Activated CD4-positive, alpha-beta T cell treated with anti-CD3 and anti-CD28 coated beads, Interleukin-2, amount 50 U/mL, for 16 hours (primary cell): ENCODE measurements around the gene NKPD1.

Experiments used
- DNase-seq: peaks from one replicate; pipeline ENCODE4 v3.0.0-alpha.2; 2020

NKPD1 gene

DNA sequence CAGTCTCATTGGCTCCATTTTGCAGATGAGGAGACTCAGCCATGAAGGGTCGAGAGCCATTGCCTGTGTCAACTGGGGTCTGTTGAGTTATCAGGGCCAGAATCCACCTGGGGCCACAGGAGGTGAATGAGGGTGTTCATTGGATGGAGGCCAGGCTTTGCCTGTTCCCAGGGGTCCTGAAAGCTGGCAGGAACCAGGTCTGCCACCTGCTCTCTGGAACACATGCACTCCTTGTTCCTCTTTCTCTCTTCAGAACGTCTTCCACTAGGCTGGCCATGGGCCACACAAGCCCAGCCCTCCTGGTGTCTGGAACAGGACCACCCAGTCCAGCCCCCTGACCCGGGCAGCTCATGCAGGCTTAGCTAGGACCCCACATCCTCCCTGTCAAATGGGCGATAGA is 46.7 kb downstream of the NKPD1 start:
- no peak for DNase-seq

DNA sequence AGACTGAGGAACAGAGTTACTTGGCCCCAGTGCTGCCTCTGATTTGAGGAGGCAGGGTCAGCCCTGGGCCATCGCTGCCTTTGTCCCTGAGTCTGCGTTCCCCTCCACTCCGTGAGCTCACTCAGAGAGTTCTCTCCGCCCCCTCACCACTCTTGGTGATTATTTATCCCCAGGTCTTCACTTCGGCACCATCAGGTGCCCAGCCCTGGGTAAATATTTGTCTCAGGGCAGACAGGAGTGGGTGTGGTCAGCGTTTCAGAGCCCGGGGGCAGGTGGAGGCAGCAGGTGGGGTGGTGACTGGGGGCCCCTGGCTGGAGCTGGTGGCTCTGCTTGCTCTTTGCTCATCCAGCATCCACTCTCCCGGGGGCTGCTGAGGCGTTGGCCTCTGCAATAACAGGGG is 47.2 kb downstream of the NKPD1 start:
- DNase-seq, result no peak

DNA sequence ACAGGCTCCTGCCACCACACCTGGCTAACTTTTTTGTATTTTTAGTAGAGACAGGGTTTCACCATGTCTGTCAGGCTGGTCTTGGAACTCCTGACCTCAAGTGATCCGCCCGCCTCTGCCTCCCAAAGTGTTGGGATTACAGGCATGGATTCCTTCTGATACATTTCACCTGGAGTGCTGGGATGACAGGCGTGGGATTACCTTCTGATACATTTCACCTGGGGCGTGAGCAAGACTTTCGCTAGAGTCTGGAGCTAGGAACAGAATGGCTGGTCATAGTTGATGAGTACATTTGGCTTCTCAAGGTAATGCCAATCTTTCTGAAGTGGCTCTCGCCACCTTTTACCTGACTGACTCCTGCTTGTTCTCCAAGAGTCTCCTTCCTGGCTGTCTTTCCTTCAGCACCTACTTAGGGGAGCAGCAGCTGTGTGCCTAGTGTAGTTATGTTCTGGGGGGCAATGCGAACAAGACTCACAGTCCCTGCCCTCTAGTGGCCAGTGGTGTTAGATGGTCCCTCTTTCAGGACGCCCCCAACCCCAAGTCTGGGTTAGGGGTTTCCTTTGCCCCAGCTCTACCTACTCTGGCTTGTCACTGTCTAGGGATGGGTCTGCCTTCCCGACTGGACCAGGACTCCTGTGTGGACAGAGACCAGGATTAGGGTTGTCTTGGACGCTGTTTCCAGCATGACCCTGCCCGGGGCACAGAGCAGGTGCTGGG is 48.5 kb downstream of the NKPD1 start:
- no peak for DNase-seq
